Epithelial cell of esophagus (primary cell): ENCODE results near the gene OGDH.

ENCODE experiments used
- DNase-seq: peaks from one replicate; pipeline ENCODE4 v3.0.0; 2010; ENCODE audit warnings: low read depth
- H3K4me3 ChIP-seq: 2 replicates; pipeline ENCODE4 v1.5.1; 2011; ENCODE audit warnings: mild to moderate bottlenecking, low read length, control low read depth
- TF ChIP-seq, protein P1 (sequence below): IDR thresholded peaks from 2 replicates; pipeline ENCODE4 v1.5.1; 2011; ENCODE audit warnings: low read depth, mild to moderate bottlenecking, low read length, control low read depth, inconsistent platforms; ENCODE audit not compliant: insufficient read depth; ENCODE audit errors: missing control alignments

Gene OGDH

DNA sequence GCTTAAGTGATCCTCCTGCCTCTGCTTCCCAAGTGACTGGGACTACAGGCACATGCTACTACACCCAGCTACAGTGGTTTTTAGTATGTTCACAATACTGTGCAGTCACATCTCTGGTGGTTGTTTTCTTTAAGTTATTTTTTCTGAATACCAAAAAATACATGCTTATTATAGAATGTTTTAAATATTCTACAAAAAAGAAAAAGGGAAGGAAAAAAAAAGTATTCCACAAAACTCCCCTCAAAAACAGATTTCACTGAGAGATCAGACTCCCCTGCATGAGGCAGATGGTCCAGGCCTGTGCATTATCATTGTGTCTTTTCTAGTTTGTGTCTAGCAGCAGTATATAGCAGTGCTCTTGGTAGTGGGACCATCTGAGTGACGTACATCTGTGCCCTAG lies 36.8 kb downstream of the OGDH start:
- TF ChIP-seq, protein P1, sequence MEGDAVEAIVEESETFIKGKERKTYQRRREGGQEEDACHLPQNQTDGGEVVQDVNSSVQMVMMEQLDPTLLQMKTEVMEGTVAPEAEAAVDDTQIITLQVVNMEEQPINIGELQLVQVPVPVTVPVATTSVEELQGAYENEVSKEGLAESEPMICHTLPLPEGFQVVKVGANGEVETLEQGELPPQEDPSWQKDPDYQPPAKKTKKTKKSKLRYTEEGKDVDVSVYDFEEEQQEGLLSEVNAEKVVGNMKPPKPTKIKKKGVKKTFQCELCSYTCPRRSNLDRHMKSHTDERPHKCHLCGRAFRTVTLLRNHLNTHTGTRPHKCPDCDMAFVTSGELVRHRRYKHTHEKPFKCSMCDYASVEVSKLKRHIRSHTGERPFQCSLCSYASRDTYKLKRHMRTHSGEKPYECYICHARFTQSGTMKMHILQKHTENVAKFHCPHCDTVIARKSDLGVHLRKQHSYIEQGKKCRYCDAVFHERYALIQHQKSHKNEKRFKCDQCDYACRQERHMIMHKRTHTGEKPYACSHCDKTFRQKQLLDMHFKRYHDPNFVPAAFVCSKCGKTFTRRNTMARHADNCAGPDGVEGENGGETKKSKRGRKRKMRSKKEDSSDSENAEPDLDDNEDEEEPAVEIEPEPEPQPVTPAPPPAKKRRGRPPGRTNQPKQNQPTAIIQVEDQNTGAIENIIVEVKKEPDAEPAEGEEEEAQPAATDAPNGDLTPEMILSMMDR = no peak

DNA sequence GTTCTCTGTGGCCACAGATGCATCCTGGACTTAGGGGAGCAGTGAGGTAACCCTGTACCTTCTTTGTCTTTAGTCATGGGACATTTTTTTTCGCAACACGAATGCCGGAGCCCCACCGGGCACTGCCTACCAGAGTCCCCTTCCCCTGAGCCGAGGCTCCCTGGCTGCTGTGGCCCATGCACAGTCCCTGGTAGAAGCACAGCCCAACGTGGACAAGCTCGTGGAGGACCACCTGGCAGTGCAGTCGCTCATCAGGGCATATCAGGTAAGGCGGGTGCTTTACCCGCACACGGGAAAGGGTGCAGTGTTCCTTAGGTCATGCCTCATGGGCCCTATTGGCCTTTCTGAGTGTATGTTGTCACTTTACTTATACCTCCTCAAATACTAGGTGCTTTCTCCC lies 38.8 kb downstream of the OGDH start:
- TF ChIP-seq, protein P1 = no peak

More for the DNA sequence above, 36.8 kb downstream of the OGDH start:
- H3K4me3 ChIP-seq = no peak overlapping the region
- no peak for DNase-seq

DNA sequence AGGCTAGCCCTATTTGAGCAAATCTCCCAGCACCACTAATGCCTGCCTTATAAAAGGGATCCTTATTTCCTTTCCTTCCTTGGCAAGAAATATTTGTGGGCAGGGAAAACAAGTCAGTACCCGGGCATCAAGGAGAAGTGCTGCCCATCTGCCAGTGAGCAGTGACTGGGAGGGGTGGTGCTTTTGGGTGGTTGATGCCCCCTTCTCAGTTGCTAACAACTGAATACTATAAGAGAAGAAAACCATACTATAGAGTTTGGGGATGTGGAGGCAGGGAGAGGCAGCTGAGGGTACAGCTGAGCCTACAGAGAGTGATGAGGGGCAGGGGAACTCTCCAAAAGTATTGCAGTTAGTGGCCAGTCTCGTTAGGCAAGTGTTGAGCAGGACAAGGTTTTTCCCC lies 39.3 kb downstream of the OGDH start:
- TF ChIP-seq, protein P1 = no peak
- DNase-seq = no peak
- no peak overlapping the region for H3K4me3 ChIP-seq

More for the DNA sequence above, 38.8 kb downstream of the OGDH start:
- no peak overlapping the region for H3K4me3 ChIP-seq
- DNase-seq = no peak

DNA sequence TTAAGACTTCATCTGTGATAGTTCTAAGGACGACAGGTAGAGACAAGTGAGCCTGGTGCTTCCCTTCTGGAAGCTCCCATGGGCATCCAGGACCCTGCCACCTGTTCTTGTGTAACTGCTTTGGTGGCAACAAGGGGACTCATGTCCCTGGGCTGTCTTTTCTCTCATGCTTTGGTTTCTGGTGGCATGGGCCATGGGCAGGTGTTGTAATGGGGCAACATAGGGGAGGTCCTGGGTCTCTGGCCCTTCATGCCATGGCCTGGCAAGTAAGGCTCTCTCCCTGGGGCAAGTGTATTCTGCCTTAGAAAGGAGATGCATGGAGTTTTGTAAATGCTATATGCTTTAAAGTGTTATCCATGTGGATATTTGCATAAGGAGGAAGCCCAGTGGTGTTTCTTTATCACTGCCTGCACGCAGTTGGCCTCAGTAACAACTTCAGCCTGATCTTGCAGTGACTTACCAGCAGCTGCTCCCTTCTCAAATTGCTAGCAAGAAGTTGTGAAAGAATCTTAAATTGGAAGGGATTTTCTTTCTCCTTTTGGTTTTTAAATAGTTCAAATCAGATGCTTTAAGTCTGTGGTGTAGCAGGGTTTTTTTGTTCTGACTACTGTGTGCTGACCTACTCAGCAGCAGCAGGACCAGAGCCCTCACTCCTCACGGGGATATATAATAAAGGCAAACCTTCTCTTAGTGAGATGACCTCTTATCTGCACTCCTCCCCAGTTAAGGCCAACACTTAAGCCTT lies 39.9 kb downstream of the OGDH start:
- TF ChIP-seq, protein P1 = no peak
- H3K4me3 ChIP-seq = no peak overlapping the region
- no peak for DNase-seq

DNA sequence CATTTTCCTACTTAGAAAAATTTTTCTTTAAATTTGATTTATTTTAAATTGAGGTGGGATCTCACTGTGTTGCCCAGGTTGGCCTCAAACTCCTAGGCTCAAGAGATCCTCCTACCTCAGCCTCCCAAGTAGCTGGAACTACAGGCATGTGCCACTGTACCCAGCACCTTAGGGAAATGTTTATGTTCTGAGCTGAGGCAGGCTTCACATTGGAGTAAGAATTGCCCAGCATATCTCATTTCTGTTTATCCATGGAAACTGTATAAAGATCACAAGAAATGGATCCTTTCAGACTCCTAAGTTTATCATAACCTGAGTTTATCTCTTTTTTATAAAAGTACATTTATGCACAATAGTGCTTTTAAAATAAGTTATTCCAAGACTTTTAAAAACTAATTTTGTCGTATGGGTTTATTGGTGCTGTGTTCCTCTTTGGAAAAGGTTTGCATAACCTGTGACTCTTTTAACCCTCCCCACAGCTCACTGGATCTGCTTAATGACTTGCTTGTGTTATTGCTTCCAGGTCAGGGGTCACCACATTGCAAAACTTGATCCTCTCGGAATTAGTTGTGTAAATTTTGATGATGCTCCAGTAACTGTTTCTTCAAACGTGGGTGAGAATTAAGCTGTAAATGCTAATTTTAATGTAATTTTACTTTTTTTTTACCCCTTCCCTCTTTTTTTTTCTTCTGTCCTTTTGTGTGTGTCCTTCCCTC lies 40.7 kb downstream of the OGDH start:
- no peak overlapping the region for H3K4me3 ChIP-seq
- TF ChIP-seq, protein P1 = no peak
- no peak for DNase-seq

DNA sequence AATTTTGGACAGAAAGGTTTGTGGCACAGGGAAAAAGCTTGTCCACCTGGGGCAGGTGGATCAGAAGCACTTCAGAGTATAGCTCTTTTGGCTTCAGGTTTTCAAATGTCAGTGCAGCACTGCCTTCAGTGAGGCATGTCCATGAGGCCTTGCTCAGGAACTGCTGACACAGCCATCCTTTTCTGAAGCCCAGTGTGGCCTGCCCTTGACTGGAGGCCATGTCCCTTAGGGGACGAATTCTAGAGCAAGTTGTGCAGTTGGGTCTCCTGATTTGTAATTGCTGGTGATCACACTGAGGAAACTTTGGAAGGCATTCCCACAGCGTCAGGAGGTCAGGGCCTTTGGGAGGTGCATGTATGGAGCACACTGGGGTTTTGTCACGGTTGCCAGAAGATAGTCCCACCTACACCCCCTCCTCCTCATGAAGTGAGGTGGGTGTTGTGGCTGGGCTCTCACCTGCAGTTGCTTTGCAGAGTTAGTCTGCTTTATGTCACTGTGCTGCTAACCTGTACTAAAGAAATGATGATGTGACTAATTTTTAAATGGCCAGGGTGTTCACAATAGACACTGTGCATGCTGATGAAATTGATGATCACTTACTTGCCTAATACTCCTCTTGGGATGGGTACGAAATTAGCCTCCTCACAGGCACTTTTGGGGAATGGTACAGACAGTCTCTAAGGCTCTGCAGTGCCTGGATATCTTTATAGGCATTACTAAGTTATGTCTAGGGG lies 41.7 kb downstream of the OGDH start:
- H3K4me3 ChIP-seq = no peak overlapping the region
- no peak for DNase-seq
- TF ChIP-seq, protein P1 = no peak
